ENCODE results near the gene LTBP1. TPM values are rescaled to one million over a fixed set of nuclear protein-coding genes. Genes with fewer than 3 reads are reported as not detected.

The LTBP1 gene
- total and polyA plus RNA-seq, 4 donors: 5.8 to 57.6 (median 10.2) TPM

GRCh38 chr2:33395655-33396249, 449.0 kb downstream of the LTBP1 start:
- Histone ChIP-seq H3K9ac (ENCODE audit: low read depth in 1 of 2, low read length in 2 of 2) (no peak overlapping the region), H3K36me3 (ENCODE audit: control insufficient read depth in 4 of 4, insufficient read depth in 3 of 4, low read depth in 1 of 4, low read length in 3 of 4) (peaks cover 0 to 7% (median 0%) of the 10 kb centered on the region in 4 donors), H3K4me1 (ENCODE audit: control insufficient read depth in 4 of 4, insufficient read depth in 4 of 4, low read length in 3 of 4) (no peaks in the 10 kb centered on the region), H3K4me3 (ENCODE audit: low read depth in 1 of 3, low read length in 3 of 3) (no peak overlapping the region), H3K27me3 (ENCODE audit: control insufficient read depth in 4 of 4, insufficient read depth in 4 of 4, low read length in 3 of 4) (no peaks in the 10 kb centered on the region), H3K9me3 (ENCODE audit: control insufficient read depth in 4 of 4, low read length in 3 of 4) (no peaks in the 10 kb centered on the region), H3K27ac (ENCODE audit: low read depth in 1 of 2, low read length in 2 of 2) (no peak overlapping the region)
- DNase-seq (ENCODE audit: low spot score): peak; percentile 73
- TF ChIP-seq HNF4G (IDR thresholded peaks at IDR 0.05) (no peak), RXRA (IDR thresholded peaks at IDR 0.05) (no peak), RAD21 (IDR thresholded peaks at IDR 0.05) (peak; percentile 61 to 69), CTCF (IDR thresholded peaks at IDR 0.05; ENCODE audit: low read depth, low read length, missing input control) (peak; percentile 53)

GRCh38 chr2:33404321-33404720, 457.6 kb downstream of the LTBP1 start:
- Histone ChIP-seq H3K9ac (ENCODE audit: low read depth in 1 of 2, low read length in 2 of 2) (no peak overlapping the region), H3K4me1 (ENCODE audit: control insufficient read depth in 4 of 4, insufficient read depth in 4 of 4, low read length in 3 of 4) (no peaks in the 10 kb centered on the region), H3K27me3 (ENCODE audit: control insufficient read depth in 4 of 4, insufficient read depth in 4 of 4, low read length in 3 of 4) (no peaks in the 10 kb centered on the region), H3K9me3 (ENCODE audit: control insufficient read depth in 4 of 4, low read length in 3 of 4) (peaks cover 0 to 2% (median 0%) of the 10 kb centered on the region in 4 donors), H3K4me3 (ENCODE audit: low read depth in 1 of 3, low read length in 3 of 3) (no peak overlapping the region), H3K27ac (ENCODE audit: low read depth in 1 of 2, low read length in 2 of 2) (no peak overlapping the region), H3K36me3 (ENCODE audit: control insufficient read depth in 4 of 4, insufficient read depth in 3 of 4, low read depth in 1 of 4, low read length in 3 of 4) (no peaks in the 10 kb centered on the region)
- no peak for TF ChIP-seq JUND (IDR thresholded peaks at IDR 0.05)
- TF ChIP-seq NR2F2 (IDR thresholded peaks at IDR 0.05): no peak
- TF ChIP-seq RXRA (IDR thresholded peaks at IDR 0.05): no peak
- TF ChIP-seq HNF4A (conservative IDR thresholded peaks at IDR 0.05): no peak
- TF ChIP-seq SP1 (IDR thresholded peaks at IDR 0.05): no peak
- no peak for TF ChIP-seq RAD21 (IDR thresholded peaks at IDR 0.05)
- TF ChIP-seq FOXA1 (IDR thresholded peaks at IDR 0.05): no peak
- no peak for DNase-seq (ENCODE audit: low spot score)
- 88% methylated on average over 5 of the region's 5 CpGs for WGBS

- DNase-seq (ENCODE audit: low spot score): no peak
- 44% methylated on average over 2 of the region's 2 CpGs for WGBS
- Histone ChIP-seq H3K27me3 (ENCODE audit: control insufficient read depth in 4 of 4, insufficient read depth in 4 of 4, low read length in 3 of 4) (no peaks in the 10 kb centered on the region), H3K9me3 (ENCODE audit: control insufficient read depth in 4 of 4, low read length in 3 of 4) (peaks cover 0 to 2% (median 0%) of the 10 kb centered on the region in 4 donors), H3K9ac (ENCODE audit: low read depth in 1 of 2, low read length in 2 of 2) (no peak overlapping the region), H3K4me3 (ENCODE audit: low read depth in 1 of 3, low read length in 3 of 3) (no peak overlapping the region), H3K36me3 (ENCODE audit: control insufficient read depth in 4 of 4, insufficient read depth in 3 of 4, low read depth in 1 of 4, low read length in 3 of 4) (no peaks in the 10 kb centered on the region), H3K4me1 (ENCODE audit: control insufficient read depth in 4 of 4, insufficient read depth in 4 of 4, low read length in 3 of 4) (no peaks in the 10 kb centered on the region), H3K27ac (ENCODE audit: low read depth in 1 of 2, low read length in 2 of 2) (no peak overlapping the region)
- no peak for TF ChIP-seq RXRA (IDR thresholded peaks at IDR 0.05)
- TF ChIP-seq RAD21 (IDR thresholded peaks at IDR 0.05): no peak
- TF ChIP-seq TAF1 (conservative IDR thresholded peaks at IDR 0.05): no peak
- TF ChIP-seq MAX (IDR thresholded peaks at IDR 0.05): no peak
- TF ChIP-seq ZBTB33 (IDR thresholded peaks at IDR 0.05): no peak
- no peak for TF ChIP-seq REST (IDR thresholded peaks at IDR 0.05)
- TF ChIP-seq ATF3 (IDR thresholded peaks at IDR 0.05): no peak
- TF ChIP-seq CTCF (IDR thresholded peaks at IDR 0.05; ENCODE audit: low read depth, low read length, missing input control): no peak
- TF ChIP-seq NR2F2 (IDR thresholded peaks at IDR 0.05): no peak
- TF ChIP-seq FOXA2 (IDR thresholded peaks at IDR 0.05): no peak
- no peak for TF ChIP-seq YY1 (IDR thresholded peaks at IDR 0.05)
- TF ChIP-seq FOXA1 (IDR thresholded peaks at IDR 0.05): no peak
- TF ChIP-seq SP1 (IDR thresholded peaks at IDR 0.05): no peak
- no peak for TF ChIP-seq HNF4A (conservative IDR thresholded peaks at IDR 0.05)
- no peak for TF ChIP-seq GABPA (IDR thresholded peaks at IDR 0.05 in 1 of 2, conservative IDR thresholded peaks at IDR 0.05 in 1 of 2)
- no peak for TF ChIP-seq HNF4G (IDR thresholded peaks at IDR 0.05)
- no peak for TF ChIP-seq JUND (IDR thresholded peaks at IDR 0.05)
Observed at GRCh38 chr2:33406622-33407021, 459.9 kb downstream of the LTBP1 start.

All from liver (tissue), 9 donors.